ENCODE results near the gene IPO9. TPM values are rescaled to one million over a fixed set of nuclear protein-coding genes. Genes with fewer than 3 reads are reported as not detected.

The IPO9 gene
- total and polyA plus RNA-seq, 2 of the 4 experiments (the other 2 are of a cell fraction) = 14.0 to 23.4 TPM

- intact Hi-C loops (cut with micrococcal nuclease) = loop anchor here (10.0 kb wide), 1 partner anchor 225 kb away; no protein-coding TSS in a partner anchor
- 13% methylated on average over 25 of the region's 33 CpGs; no CpG with 5 or more reads in 1 of the 2 experiments for WGBS, 2 experiments (ENCODE audit: extremely low coverage in 2 of 2, insufficient read length in 1 of 2)
Measured at GRCh38 chr1:201889090-201889968, 60.4 kb downstream of the IPO9 start.

More at GRCh38 chr1:201889090-201889968, 60.4 kb downstream of the IPO9 start:
- peaks cover 3 to 18% of the 10 kb centered on the region in 2 experiments; a peak in 3 of 4 replicates for H3K79me1 ChIP-seq (ENCODE audit: low read depth in 1 of 2, low read length in 2 of 2)
- H2AFZ ChIP-seq (replicated peaks; ENCODE audit: low read length, poor library complexity) = peak overlapping the region; percentile 99
- peaks cover 6% of the 10 kb centered on the region for H3K36me3 ChIP-seq (ENCODE audit: control insufficient read depth, insufficient read depth, low read length)
- H3K9me3 ChIP-seq (ENCODE audit: control insufficient read depth, insufficient read depth, low read length) = no peaks in the 10 kb centered on the region
- CTCF ChIA-PET = no interaction called here
- in situ Hi-C loops (cut with MboI; ENCODE audit: low sequenced_read_pairs) = no loop called here
- peak overlapping the region; percentile 72 for H3K27ac ChIP-seq (ENCODE audit: insufficient read depth, low read length)
- no peaks in the 10 kb centered on the region for H4K20me1 ChIP-seq (ENCODE audit: insufficient read depth, low read length)
- peak overlapping the region; percentile 43; the same call in 1 of the 2 replicates for H4K5ac ChIP-seq (ENCODE audit: low read depth, low read length)
- H3K56ac ChIP-seq (ENCODE audit: extremely low read depth, insufficient read depth, low read length) = no peak overlapping the region; the same call in 1 of the 2 replicates
- H2BK20ac ChIP-seq (ENCODE audit: low read depth, low read length) = no peak overlapping the region
- H3K27me3 ChIP-seq (ENCODE audit: control insufficient read depth, insufficient read depth, low read length) = no peaks in the 10 kb centered on the region
- no peak overlapping the region for H2BK15ac ChIP-seq (ENCODE audit: low read depth, low read length)
- H3K18ac ChIP-seq (ENCODE audit: low read depth, low read length) = peak overlapping the region; percentile 58; the same call in 1 of the 2 replicates
- peak overlapping the region; percentile 49 for H2AK5ac ChIP-seq (ENCODE audit: low read depth, low read length)
- 0 out of 2 replicates have a peak, but pooled peaks have one; percentile 0 for ATAC-seq (ENCODE audit: low read depth)
- peak overlapping the region; percentile 90 for H3K9ac ChIP-seq (ENCODE audit: low read depth, low read length)
- H2BK120ac ChIP-seq (ENCODE audit: low read depth, low read length) = 0 out of 2 replicates have a peak overlapping the region, but pooled peaks have one; percentile 16
- POLR2A ChIA-PET (ENCODE audit: unreplicated experiment) = no interaction called here
- peak overlapping the region; percentile 69 for H3K4ac ChIP-seq (ENCODE audit: low read depth, low read length)
- no TSS peak for BruUV-seq (replicated peaks)
- peak overlapping the region; percentile 94 for H3K4me3 ChIP-seq (ENCODE audit: insufficient read depth, low read depth, low read length)
- H3K4me2 ChIP-seq (ENCODE audit: low read depth, low read length) = peak overlapping the region; percentile 93
- TF ChIP-seq CEBPB (IDR thresholded peaks at IDR 0.05; ENCODE audit: low read depth, low read length) (no peak), MAZ (IDR thresholded peaks at IDR 0.05; ENCODE audit: borderline replicate concordance, low read depth, low read length) (no peak), NFE2L2 (IDR thresholded peaks at IDR 0.05; ENCODE audit: low read depth, low read length) (no peak), ELK1 (IDR thresholded peaks at IDR 0.05; ENCODE audit: borderline replicate concordance, low read depth, low read length) (no peak)
- peak overlapping the region; percentile 84 for H3K14ac ChIP-seq (replicated peaks; ENCODE audit: low read depth, low read length)
- H4K8ac ChIP-seq (ENCODE audit: low read depth in 2 of 2, low read length in 2 of 2) = peak overlapping the region; percentile 56 to 75; a peak in 3 of 4 replicates
- dilution Hi-C loops (cut with HindIII; ENCODE audit: low sequenced_read_pairs, unreplicated experiment) = no loop called here
- H3K9me1 ChIP-seq (ENCODE audit: insufficient read depth, low read length) = peaks cover 20% of the 10 kb centered on the region
- H3K4me1 ChIP-seq (ENCODE audit: control insufficient read depth, insufficient read depth, low read length) = peaks cover 17% of the 10 kb centered on the region
- peak overlapping the region; percentile 8 for H4K91ac ChIP-seq (ENCODE audit: insufficient read depth, low read depth, low read length)
- no peak for DNase-seq
- H2BK5ac ChIP-seq (ENCODE audit: low read depth, low read length, poor library complexity, severe bottlenecking) = peak overlapping the region; percentile 51
- peak overlapping the region; percentile 96 for H2AK9ac ChIP-seq (replicated peaks; ENCODE audit: low read depth, low read length, poor library complexity)
- H3K23ac ChIP-seq (ENCODE audit: low read depth, low read length) = peak overlapping the region; percentile 19
